Chondrocyte (in vitro differentiated cells): ENCODE measurements around the gene HLA-DPA1. TPM values are rescaled to one million over a fixed set of nuclear protein-coding genes. Genes with fewer than 3 reads are reported as not detected.
"Not testable (repeated sequence)": the region's sequence is repeated elsewhere in the genome, so short reads cannot be mapped to it uniquely, and the experiment has no call there.

ENCODE experiments used
- DNase-seq: peaks from one replicate; pipeline ENCODE4 v3.0.0; 2021; ENCODE audit warnings: mixed read lengths, low spot score
- H3K27ac Mint-ChIP-seq: one replicate; pipeline ENCODE4 v1.8.0; 2021; ENCODE audit warnings: mild to moderate bottlenecking, moderate library complexity, mixed read lengths; ENCODE audit not compliant: unreplicated experiment
- H3K27me3 Mint-ChIP-seq: 2 replicates; pipeline ENCODE4 v1.8.0; 2021; ENCODE audit warnings: low read depth, mixed read lengths
- H3K36me3 Mint-ChIP-seq: 2 replicates; pipeline ENCODE4 v1.8.0; 2021; ENCODE audit warnings: low read depth, mixed read lengths
- H3K4me1 Mint-ChIP-seq: 2 replicates; pipeline ENCODE4 v1.8.0; 2021; ENCODE audit warnings: low read depth, mild to moderate bottlenecking, mixed read lengths
- H3K4me3 Mint-ChIP-seq: one replicate; pipeline ENCODE4 v1.8.0; 2021; ENCODE audit warnings: mild to moderate bottlenecking, moderate library complexity, mixed read lengths; ENCODE audit not compliant: unreplicated experiment
- H3K9me3 Mint-ChIP-seq: 2 replicates; pipeline ENCODE4 v1.8.0; 2021; ENCODE audit warnings: low read depth, mixed read lengths
- total RNA-seq: library from RNA; stranded (reverse); gene quantifications from 3 replicates; pipeline ENCODE4 v1.2.1, GENCODE V29; 2021
- TF ChIP-seq, protein P1 (sequence below): fragments of 200-600 bp; sonication (generic); IDR thresholded peaks from 2 replicates; pipeline ENCODE4 v1.5.0; 2021; ENCODE audit warnings: antibody characterized with exemption, mild to moderate bottlenecking, moderate library complexity

The HLA-DPA1 gene
- total RNA-seq, 1 donor from 2014 or later, result 1.3 TPM

DNA sequence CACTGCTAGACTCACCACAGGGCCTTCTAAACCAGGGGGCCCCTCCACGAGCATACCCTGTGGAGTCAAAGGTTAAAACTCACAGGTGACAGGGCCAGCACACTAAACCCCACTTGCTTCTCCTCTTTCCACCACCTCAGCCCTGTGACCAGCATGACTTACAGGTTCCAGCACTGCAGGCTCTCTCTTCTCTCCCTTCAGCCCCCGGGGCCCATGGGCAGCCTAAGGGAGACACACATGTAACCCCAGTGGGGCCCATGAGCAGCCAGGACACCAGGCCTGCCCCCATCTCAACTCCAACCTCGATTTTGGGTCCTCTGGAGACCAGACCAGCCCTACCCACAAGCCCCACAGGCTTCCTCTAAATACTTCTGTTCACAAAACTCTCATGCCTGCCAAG, 30.3 kb upstream of the HLA-DPA1 start:
- no peak for DNase-seq
- peaks cover 66% of the 10 kb centered on the region for H3K27me3 Mint-ChIP-seq
- no peaks in the 10 kb centered on the region for H3K4me1 Mint-ChIP-seq
- no peak overlapping the region for H3K4me3 Mint-ChIP-seq
- H3K9me3 Mint-ChIP-seq, result peaks cover 29% of the 10 kb centered on the region
- TF ChIP-seq, protein P1, sequence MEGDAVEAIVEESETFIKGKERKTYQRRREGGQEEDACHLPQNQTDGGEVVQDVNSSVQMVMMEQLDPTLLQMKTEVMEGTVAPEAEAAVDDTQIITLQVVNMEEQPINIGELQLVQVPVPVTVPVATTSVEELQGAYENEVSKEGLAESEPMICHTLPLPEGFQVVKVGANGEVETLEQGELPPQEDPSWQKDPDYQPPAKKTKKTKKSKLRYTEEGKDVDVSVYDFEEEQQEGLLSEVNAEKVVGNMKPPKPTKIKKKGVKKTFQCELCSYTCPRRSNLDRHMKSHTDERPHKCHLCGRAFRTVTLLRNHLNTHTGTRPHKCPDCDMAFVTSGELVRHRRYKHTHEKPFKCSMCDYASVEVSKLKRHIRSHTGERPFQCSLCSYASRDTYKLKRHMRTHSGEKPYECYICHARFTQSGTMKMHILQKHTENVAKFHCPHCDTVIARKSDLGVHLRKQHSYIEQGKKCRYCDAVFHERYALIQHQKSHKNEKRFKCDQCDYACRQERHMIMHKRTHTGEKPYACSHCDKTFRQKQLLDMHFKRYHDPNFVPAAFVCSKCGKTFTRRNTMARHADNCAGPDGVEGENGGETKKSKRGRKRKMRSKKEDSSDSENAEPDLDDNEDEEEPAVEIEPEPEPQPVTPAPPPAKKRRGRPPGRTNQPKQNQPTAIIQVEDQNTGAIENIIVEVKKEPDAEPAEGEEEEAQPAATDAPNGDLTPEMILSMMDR, result no peak
- peaks cover 10% of the 10 kb centered on the region for H3K36me3 Mint-ChIP-seq
- H3K27ac Mint-ChIP-seq, result no peak overlapping the region

DNA sequence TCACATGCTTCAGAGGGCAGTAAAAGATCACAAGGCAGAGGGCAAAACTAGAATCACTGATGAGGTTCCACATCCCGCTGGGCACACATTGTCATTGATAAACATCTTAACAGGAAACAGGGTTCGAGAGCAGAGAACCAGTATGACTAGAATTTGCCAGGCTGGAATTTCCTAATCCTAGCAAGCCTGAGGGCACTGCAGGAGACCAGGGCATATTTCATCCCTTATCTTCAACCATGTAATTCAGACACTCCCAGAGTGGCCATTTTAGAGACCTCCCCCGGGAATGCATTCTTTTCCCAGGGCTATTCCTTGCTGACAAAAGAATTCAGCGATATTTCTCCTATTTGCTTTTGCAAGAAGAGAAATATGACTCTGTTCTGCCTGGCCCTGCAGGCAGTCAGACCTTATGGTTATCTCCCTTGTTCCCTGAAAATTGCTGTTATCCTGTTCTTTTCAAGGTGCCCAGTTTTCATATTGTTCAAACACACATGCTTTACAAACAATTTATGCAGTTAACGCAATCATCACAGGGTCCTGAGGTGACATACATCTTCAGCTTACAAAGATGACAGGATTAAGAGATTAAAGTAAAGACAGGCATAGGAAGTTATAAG, 27.8 kb upstream of the HLA-DPA1 start:
- not testable (repeated sequence) for H3K27ac Mint-ChIP-seq, H3K4me1 Mint-ChIP-seq, H3K4me3 Mint-ChIP-seq, DNase-seq
- peaks cover 44% of the 10 kb centered on the region for H3K9me3 Mint-ChIP-seq
- peaks cover 61% of the 10 kb centered on the region for H3K27me3 Mint-ChIP-seq
- H3K36me3 Mint-ChIP-seq, result peaks cover 13% of the 10 kb centered on the region

DNA sequence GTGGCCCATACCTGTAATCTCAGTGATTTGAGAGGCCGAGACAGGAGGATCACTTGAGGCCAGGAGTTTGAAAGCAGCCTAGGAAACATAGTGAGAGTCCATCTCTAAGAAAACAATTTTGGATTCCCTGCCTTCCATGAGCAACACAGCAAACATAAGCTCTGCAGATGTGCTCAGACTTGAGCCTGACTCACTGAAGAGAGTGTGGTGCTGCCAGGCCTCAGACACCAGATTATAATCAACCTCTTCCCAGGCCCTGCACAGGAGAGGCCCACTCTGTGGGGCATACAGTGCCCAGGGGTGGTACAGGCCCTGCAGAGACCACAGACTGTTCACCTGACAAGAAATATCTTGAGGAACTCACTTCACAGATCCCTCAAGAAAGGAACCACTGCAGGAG, 22.2 kb upstream of the HLA-DPA1 start:
- Mint-ChIP-seq H3K4me1 (peaks cover 5% of the 10 kb centered on the region), H3K27ac (no peak overlapping the region), H3K9me3 (peaks cover 30% of the 10 kb centered on the region), H3K4me3 (no peak overlapping the region), H3K27me3 (peaks cover 56% of the 10 kb centered on the region), H3K36me3 (peaks cover 10% of the 10 kb centered on the region)
- DNase-seq, result no peak
- TF ChIP-seq, protein P1, result no peak

DNA sequence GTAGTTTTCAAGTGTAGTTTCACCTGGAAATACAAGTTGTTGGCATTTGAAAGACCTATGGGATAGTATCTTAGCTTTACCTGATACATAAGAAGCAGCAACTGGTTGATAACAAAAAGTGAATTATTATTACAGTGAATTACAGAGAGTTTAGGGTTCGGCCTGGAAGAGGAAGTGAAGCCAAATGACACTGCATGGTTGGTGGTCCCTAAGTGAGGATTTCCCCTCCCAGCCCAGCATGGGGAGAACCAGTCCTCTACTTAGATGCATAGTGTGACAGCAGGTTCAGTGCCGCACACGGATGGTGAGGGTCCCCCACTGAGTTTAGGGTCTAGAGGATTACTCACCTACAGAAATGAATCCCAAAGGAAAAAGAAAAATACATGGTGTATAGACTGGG, 20.4 kb upstream of the HLA-DPA1 start:
- no peak for DNase-seq
- Mint-ChIP-seq H3K4me3 (no peak overlapping the region), H3K36me3 (peaks cover 3% of the 10 kb centered on the region), H3K27me3 (peaks cover 59% of the 10 kb centered on the region), H3K27ac (no peak overlapping the region), H3K4me1 (peaks cover 10% of the 10 kb centered on the region), H3K9me3 (peaks cover 14% of the 10 kb centered on the region)
- TF ChIP-seq, protein P1, result no peak

DNA sequence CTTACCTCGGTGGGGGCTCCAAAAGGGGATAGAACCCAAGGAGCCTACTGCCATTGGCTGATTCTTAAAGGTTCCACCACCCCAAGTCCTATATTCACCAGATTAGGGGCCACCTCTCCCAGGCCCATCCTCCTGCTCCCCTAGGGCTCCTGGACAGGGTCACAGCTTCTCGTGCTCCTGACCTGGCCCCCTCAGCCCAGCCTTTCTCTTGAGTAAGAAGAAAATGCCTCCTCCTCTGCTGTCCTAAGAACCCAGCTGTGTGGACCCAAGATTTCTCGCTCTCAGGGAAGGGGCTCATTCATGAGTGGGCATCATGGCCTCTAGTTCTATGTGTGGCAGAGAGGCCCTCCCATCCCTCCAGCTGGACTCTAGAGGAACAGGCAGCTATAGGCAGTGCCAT, 18.9 kb upstream of the HLA-DPA1 start:
- no peak for DNase-seq
- Mint-ChIP-seq H3K4me3 (no peak overlapping the region), H3K27ac (no peak overlapping the region), H3K27me3 (peaks cover 56% of the 10 kb centered on the region), H3K9me3 (peaks cover 1% of the 10 kb centered on the region), H3K4me1 (peaks cover 10% of the 10 kb centered on the region), H3K36me3 (no peaks in the 10 kb centered on the region)
- TF ChIP-seq, protein P1, result no peak

DNA sequence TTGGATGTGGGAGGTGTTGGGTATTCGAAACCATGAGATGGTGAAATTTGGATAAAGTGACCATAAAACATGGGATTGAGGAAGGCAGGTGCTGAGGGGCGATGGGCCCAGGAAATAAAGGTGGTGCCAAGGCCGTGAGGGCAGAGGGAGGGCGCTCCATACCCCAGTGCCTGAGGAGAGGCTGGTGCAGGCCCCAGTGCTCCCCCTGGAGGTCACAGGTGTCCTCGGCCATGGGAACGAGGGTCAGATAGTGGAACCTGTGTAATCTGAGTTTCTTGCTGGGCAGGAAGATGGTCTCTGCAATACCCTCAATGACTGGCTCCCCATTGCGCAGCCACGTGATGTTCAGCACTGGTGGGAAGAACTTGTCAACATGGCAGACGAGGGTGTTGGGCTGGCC, 18.5 kb upstream of the HLA-DPA1 start:
- Mint-ChIP-seq H3K4me1 (peaks cover 10% of the 10 kb centered on the region), H3K9me3 (no peaks in the 10 kb centered on the region), H3K27ac (no peak overlapping the region), H3K4me3 (no peak overlapping the region), H3K27me3 (peaks cover 54% of the 10 kb centered on the region), H3K36me3 (no peaks in the 10 kb centered on the region)
- TF ChIP-seq, protein P1, result peak; percentile 36
- no peak for DNase-seq
